GM19452 (cell line): Measurements from ENCODE around the gene MVB12B.

Experiments used
- ATAC-seq: cut with Tn5 transposase; IDR thresholded peaks from one replicate; pipeline ENCODE4 v1.9.1; 2021; ENCODE audit not compliant: unreplicated experiment

MVB12B gene

DNA sequence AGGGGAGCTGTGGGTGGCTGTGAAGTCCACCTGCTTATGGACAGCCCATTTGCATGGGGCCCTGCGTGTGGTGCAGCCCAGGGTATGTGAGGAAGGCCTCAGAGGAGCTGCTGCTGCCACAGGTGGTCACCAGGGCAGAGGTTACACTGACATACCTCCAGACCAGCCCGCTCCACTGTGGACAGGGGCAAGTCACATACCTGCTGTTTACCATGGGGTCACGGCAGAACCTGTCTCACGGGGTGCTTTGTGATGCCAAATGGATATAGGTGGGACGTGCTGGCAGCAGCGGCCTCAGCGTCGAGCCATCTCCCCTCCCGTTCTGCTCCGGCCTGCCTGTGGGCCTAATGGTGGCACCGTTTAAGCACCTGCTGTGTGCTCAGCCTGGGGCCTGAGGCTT lies 159.6 kb downstream of the MVB12B start:
- ATAC-seq = no peak

DNA sequence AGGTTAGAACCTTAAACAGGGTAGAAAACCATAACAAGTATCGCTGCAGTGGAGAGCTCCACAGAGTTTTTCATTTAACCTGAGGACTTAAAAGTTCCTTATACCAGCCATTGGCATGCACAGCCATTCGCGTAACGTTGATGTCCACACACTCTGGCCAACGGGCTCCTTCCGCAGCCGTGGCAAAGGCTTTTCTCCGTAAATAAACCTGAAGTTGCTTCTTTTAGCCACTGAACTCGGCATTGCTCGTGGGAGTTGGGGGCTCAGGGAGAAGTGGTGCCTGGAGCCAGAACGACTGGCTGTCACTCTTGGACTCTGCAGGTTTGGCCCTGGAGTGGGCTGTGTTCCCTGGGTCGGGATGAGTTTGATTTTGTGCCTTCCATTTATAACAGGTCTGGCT lies 161.2 kb downstream of the MVB12B start:
- no peak for ATAC-seq

DNA sequence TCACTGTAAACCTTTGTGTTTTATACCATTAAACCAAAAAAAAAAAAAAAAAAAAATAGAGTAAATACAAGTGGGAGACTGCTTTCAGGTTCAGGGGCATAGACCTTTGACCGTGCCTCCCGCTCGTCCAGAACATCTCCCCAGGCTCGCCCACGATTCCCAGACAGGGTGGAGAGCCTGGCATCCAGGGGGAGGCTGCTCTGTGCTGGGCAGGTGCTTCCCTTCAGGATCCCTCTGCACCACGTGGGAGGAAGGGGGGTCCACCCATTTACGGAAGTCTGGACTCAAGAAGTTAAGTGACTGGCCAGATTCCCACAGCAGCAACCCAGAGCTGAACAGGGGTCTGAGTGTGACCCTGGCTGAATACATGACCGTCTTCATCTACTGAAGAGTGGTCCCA lies 161.7 kb downstream of the MVB12B start:
- no peak for ATAC-seq

DNA sequence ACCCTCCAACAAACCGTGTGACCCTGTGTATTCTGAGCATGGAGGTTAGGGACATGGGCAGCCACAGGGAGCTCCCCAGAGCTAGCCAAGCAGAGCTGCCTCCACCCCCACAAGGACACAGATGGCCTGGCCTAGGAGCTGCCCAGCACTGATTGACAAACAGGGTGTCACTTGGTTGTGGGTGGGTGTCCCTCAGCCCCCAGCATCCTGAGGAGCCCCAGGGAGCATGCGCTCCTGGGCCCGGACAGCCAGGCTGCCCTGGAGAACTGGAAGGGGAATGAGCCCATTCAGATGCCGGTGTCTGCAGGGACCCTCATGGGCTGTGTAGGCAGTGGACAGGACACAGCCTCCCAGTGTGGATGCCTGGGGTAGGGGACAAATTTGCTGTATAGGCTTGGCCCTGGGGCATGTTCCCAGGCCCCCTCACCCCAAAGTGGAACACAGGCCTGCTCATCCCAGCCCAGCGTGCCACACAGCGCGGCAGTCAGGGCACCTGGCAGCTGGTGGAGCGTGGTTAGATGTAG lies 162.3 kb downstream of the MVB12B start:
- ATAC-seq = no peak

DNA sequence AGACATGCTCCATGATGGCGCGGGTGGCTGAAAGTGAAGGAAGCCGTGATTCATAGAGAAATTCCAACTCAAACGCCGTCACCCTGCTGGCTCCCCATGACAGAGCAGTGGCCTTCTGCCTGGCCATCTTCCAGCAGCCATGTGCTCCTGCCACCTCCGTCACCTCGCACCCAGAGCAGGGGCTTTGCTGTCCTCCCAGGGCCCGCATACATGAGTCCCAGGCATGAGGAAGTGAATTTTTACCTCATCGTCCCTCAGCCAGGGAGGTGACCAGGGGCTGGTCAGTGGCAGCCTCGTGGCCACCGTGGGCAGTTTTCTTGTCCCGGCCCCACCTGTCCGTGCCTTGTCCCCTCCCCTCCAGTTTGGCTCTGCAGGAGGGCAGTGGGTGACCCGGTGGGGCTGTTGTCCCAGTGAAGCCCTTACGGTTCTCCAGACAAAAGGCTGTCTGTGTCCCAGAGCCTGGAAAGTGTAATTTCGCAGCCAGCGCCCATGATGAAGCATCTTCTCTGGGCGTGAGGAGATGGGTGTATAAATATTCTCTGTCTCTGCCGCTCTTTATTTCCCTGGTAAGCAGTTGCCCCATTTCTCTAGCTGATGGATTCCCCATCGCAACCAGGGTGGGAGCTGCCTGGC lies 163.1 kb downstream of the MVB12B start:
- no peak for ATAC-seq

DNA sequence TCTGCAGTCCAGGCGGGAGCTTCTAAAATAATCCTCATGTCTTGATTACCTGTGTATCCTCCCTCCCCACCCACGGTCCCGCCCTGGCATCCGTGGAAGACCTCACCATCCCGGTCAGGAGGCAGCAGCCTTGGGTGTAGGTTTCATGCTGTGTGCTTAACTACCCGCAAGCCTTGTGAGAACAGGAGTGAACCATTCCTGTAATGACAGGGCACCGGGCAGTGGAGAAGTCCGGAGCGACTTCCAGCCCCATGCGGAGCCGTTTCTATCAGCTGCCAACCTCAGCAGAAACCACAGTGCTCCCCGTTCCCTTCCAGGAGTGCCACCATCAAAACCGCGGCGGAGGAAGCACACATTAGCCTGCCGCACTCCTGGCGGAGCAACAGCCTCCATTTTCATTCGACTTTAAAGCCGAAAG lies 163.6 kb downstream of the MVB12B start:
- ATAC-seq = no peak

DNA sequence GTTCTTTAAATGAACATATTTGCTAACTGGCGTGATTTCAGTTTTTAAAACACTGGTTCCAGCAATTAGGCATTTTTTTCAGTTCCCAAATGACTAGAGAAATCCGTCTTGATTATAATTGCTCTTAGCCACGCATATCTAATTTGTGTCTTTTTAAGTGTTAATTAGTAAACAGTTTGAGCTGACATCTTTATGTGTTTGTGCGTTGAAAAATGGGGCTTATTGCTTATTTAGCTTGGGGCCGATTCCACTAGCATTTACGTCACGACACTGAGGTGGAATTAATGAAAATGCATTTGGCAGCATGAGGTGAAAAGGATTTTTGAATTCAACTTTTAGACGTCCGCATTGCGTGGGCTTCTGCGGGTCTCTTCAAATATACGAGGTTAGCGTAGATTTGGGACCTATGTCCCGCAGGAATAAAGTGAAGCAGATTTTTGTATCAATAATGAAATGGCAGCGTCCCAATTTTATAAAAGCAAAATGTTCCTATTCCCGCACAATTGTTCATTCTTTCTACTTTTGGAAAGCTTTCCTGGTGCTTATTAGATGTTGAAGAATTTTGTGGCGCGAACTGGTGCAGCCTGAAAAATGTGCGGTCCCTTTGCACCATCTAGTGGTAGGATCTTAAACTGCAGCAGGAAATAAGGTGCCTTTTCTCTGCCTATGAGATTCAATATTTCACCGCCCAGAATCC lies 164.4 kb downstream of the MVB12B start:
- ATAC-seq = no peak

DNA sequence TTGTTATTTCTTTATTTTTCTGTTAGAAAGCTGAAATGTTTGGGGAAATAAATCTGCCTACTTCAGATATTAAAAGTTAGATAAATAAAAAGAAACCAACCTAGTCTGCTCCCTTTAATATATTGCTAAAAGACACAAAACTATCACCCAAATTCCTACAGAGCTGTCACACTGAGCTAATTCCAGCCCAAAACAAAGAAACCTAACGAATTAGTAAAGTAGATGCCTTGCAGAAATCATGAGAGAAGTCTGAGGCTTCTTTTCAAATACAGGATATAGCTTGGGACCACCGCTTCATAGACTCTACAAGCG lies 164.9 kb downstream of the MVB12B start:
- ATAC-seq = no peak

DNA sequence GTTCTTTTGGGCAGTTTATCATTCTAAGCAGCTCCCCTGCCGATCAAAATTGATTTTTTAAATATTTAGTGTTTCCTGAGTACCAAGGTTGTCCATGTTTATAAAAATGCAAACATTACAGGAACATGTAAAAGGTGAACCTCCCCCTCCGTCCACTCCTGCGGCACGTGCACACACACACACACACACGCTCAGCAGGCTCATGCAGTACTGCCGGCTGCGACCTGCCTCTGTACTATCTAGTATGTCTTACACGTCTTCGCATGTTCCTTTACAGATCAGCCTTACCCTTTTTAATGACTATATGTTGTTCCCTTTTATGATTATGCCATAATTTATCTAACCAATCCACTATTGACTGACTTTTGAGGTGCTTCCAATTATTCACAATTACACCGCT lies 165.3 kb downstream of the MVB12B start:
- no peak for ATAC-seq

DNA sequence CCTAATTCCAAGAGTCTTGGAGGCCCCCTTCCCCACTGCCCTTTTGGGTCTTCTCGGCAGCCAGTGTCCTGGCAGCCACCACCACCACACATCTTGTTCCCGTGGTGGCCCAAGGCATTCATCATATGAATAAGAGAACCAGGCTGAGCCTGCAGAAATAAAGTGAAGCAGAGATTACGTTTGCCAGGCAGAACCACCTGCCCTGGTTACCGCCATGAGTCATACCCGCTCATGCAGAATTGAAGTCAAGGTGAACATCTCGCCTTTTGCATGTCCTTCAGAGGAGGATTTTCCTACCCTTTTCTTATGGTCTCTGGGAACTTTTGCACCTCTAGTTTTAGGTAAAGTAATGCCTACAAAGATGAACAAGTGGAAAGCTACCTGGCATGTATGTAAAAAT lies 167.6 kb downstream of the MVB12B start:
- no peak for ATAC-seq

DNA sequence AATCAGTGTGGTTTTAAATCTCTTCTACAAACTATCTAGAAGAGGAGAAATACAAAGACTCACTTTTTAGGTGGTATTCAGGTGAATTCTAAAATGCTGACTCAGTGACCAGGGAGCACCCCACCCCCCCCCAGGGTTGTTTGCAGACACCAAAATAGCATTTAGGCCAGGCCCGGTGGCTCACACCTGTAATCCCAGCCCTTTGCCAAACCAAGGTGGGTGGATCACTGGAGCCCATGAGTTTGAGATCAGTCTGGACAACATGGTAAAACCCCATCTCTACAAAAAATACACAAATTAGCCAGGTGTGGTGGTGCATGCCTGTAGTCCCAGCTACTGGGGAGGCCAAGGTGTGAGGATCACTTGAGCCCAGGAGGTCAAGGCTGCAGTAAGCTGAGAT lies 168.1 kb downstream of the MVB12B start:
- no peak for ATAC-seq

DNA sequence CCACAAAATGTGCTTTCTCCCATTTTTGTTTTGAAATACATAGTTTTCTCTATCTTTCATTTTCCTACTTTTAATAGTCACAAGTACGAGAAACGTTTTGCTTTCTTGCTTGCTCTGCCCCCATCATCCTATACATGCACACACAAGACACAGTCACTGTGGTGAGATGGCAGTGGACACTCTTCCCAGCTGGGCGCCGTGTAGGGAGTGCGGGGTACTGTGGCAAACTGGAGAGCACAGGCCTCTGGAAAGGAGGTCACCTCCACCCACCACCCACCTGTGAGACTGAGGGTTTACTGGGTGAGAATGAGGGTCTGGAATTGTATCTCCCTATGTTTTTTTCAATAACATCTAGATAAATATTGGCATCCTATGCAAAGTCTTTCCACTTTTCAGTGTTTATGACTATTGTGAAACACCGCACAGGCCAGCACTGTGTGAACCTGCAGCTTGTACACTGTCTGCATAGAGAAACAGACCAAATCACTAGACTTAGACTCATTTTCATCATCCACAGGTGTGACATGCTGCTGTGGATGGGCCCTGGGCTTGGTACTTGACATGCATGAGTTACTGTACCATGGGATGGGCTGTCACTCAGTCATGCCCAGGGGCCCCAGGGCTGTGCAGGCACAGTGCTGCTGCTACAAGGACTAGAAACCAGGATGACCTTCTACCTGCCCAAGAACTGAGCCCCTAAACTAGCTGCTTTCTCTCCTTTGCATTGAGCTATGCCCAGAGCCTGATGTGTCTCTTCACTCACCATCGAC lies 169.0 kb downstream of the MVB12B start:
- no peak for ATAC-seq

DNA sequence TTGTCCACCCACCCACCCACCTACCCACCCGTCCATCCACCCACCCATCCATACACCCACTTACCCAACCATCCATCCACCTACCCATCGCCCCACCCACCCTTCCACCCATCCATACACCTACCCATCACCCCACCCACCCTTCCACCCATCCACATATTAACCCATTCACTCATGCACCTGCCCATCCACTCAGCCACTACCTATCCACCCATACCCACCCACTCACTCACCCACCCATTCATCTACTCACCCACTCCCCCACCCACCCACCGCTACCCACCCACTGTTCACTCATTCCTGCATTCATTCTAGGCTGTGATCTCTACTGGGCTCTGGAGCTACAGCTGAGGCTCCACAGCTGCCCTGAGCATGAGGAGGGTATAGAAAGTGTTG lies 169.6 kb downstream of the MVB12B start:
- no peak for ATAC-seq

DNA sequence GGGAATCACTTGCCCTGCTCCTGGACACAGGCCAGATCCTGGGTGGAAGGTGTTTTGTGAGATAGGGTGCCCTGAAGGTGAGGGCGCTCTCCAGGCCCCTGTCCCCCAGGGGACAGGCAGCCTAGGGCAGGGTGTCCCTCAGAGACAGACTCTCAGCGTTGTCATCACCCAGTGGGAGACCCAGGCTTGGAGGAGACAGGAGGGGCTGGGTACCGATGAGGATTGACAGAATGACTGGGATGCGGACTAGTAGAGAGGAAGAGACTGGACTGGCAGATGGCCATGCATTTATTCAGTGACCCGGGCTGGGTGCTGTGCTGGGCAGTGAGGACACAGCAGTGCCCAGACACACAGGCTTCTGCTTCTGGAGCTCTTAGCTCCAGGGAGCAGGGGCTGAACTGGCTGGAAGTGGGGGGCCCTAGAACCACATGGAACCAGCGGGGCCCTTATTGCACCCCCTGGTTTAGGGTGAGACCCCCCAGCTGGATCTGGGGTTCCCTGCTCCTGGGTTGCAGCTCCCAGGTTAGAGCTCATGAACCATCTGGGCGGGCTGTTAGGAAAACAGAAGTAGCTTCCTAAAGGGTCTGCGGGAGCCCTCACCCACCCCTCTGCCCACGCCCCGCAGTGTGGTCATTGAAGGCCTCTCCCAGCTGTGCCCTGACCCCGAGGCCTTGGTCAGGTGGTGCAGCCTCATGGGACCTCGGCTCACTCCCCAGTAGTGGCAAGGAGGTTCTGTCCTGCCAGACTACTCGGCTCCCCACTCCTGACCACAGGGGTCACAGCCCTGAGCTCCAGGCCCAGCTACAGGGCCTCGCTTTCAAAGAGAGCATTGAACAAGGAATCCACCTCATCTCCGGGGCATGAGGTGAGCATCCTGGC lies 170.4 kb downstream of the MVB12B start:
- ATAC-seq = no peak

DNA sequence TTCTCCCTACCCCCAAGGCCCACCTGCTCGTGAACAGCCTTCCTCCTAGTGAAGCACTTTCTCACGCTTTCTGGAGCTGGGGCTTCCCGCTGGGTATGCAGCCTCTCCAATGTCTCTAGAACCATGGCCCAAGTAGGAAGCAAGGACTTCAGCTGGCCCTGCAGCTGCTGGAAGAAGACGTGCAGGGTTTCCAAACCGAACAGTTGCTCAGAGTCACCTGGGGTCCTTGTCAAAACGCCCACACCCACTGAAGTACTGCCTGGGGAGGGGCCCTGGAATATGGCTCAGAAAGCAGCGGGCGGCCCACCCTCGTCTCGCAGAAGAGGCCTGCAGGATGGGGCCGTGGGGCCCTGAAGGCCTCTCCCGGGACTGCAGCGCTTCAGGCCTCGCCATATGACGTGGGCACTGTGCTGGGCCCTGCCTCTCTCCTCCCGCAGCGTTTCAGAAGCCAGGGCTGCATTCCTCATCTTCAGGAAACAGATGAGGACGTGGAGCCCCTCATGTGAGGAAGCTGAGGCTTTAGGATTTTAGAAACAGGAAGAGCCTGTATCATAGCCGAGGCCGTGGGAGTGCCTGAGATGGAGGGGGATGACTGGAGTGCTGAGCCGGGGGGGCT lies 171.1 kb downstream of the MVB12B start:
- ATAC-seq = no peak

DNA sequence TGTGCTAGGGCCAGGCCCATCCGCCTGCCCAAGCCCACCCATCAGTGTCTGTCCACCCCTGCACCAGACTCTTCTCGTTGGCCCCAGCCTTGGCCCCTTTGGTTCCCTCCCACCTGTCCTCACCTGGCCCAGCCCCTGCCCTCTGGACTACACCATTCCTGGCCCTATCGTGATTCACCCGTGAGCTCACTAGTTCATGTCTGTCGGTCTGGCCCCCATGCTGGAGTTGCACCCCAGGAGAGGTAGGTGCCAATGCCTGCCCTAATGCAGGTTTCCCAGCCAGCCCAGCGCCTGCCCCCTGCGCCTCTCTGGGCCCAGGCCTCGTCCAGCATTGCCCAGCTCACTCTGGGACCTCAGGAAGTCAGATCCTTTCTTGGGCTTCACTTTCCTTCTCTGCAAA lies 171.7 kb downstream of the MVB12B start:
- ATAC-seq = no peak

DNA sequence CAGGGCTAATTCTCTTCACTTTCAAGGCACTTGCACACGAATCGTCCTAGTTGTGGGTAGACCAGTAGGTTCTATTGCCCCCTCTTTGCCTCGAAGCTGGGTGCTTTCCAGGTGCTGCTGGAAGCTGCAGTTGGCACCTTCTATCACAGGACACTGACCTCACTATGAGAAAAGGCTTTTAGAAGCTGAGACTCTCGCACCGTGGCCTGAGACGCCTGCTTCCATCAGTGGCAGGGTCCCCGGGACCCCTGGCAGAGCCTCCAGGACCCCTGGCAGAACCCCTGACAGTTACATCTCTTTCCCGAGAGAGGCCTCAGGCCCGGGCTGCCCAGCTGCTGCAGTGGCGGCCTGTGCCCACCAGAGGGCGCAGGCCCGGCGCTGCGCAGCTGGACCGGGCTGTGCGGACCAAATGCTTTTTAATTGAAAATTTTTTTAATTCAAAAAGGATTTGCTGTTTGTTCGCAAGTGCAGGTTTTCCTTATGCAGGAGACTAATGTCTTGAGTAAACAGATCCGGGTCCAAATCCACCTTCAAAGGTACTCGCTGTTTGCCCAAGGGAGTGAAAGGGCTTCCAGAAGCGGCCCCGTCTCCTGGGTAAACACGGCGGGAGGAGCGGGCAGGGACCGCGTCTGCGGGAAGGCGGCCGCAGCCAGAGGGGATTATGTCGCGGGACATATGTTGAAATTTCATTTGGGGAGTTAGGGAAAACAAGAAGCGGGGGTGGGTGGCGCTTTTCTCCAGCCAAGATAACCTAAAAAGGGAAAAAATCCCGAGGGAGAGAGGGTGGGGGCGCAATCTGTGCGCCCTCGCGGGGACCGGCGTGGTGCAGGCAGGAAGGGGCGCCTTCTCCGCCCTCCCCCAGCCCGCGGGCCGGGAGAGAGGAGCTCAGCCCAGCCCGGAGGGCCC lies 172.6 kb downstream of the MVB12B start:
- no peak for ATAC-seq

DNA sequence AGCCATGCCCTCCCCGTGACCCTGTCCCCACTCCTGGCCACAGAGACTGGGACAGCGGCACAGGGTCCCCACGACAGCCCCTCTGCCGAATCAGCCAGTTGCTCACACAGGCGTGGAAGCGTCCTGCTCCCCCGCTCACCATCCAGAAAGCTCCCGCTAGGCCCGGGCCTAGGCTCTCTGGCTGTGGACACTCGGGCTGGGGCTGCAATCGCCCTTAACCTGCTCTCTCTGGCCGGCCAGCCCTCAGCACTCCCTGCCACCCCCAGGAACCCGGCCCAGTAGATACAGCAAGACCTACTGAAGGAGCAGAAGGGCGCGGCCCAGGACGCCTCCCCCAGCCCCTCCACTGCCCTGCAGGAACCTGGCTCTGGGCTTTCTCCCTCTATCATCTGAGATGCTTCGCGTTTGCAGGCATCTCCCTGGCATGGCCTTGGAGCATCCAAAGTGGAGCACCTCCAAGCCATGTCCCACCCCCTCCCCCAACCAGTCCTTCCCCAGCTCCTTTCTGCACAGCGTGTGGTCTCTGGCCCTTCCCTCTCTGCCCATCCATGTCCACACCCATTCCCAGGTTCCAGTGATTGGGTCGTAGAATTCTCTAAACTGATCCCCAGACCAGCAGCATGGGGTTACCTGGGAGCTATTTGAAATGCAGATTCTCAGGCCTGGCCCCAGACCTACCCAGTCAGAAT lies 173.4 kb downstream of the MVB12B start:
- ATAC-seq = no peak
